ENCODE measurements around the gene CIT. TPM values are rescaled to one million over a fixed set of nuclear protein-coding genes. Genes with fewer than 3 reads are reported as not detected.

CIT gene
- total RNA-seq, 1 donor from 2014 or later, result 20.6 TPM

DNA sequence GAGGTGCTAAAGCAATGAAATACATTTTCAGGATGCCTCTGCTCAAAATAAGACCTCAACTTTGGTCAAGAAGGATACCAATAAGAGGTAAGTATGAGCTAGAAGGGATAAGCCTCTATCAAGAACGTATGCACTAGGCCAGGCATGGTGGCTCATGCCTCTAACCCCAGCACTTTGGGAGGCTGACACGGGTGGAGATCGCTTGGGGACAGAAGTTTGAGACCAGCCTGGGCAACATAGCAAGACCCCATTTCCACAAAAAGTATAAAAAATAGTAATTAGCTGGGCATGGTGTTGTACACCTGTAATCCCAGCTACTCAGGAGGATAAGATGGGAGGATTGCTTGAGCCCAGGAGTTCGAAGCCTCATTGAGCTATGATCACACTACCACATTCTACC, 114.5 kb downstream of the CIT start:
- no peak for DNase-seq (ENCODE audit: extremely low spot score in 2 of 2)
- intact Hi-C loops (cut with DNase I), result no loop called here
- Histone ChIP-seq H3K36me3 (no peaks in the 10 kb centered on the region), H3K4me1 (no peaks in the 10 kb centered on the region), H3K9me3 (no peaks in the 10 kb centered on the region), H3K27me3 (no peaks in the 10 kb centered on the region), H3K4me3 (no peak overlapping the region), H3K27ac (no peak overlapping the region)
- TF ChIP-seq, protein P1, sequence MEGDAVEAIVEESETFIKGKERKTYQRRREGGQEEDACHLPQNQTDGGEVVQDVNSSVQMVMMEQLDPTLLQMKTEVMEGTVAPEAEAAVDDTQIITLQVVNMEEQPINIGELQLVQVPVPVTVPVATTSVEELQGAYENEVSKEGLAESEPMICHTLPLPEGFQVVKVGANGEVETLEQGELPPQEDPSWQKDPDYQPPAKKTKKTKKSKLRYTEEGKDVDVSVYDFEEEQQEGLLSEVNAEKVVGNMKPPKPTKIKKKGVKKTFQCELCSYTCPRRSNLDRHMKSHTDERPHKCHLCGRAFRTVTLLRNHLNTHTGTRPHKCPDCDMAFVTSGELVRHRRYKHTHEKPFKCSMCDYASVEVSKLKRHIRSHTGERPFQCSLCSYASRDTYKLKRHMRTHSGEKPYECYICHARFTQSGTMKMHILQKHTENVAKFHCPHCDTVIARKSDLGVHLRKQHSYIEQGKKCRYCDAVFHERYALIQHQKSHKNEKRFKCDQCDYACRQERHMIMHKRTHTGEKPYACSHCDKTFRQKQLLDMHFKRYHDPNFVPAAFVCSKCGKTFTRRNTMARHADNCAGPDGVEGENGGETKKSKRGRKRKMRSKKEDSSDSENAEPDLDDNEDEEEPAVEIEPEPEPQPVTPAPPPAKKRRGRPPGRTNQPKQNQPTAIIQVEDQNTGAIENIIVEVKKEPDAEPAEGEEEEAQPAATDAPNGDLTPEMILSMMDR (IDR thresholded peaks at IDR 0.05), result no peak
- TF ChIP-seq POLR2A (IDR thresholded peaks at IDR 0.05) (no peak), POLR2AphosphoS5 (IDR thresholded peaks at IDR 0.05; ENCODE audit: insufficient read depth in 1 of 2, low read depth in 1 of 2) (no peak)

DNA sequence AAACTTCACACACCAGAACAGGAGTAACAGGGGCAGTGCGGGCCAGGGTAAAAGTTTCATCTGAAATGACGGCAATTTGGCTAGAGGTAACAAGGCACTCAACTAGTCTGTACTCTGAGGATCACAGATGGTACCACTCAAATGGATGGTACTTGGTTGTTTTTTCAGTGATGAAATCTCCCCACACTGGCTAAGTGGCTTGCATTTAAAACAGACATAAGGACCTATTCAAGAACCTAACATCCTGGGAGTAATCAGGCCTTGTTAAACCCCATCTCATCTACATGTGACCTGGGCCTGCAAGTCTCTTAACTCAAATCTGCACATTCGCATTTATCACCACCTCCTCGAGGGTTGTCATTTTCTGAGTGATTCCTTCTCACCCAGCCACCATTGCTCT, 118.4 kb downstream of the CIT start:
- no peaks in the 10 kb centered on the region for H3K9me3 ChIP-seq
- TF ChIP-seq POLR2A (IDR thresholded peaks at IDR 0.05), result no peak
- TF ChIP-seq, protein P1 (IDR thresholded peaks at IDR 0.05), result no peak
- no peak for TF ChIP-seq POLR2AphosphoS5 (IDR thresholded peaks at IDR 0.05; ENCODE audit: insufficient read depth in 1 of 2, low read depth in 1 of 2)
- H3K4me3 ChIP-seq, result no peak overlapping the region
- H3K36me3 ChIP-seq, result no peaks in the 10 kb centered on the region
- no peaks in the 10 kb centered on the region for H3K4me1 ChIP-seq
- H3K27me3 ChIP-seq, result no peaks in the 10 kb centered on the region
- no peak overlapping the region for H3K27ac ChIP-seq
- DNase-seq (ENCODE audit: extremely low spot score in 2 of 2), result no peak
- intact Hi-C loops (cut with DNase I), result no loop called here

DNA sequence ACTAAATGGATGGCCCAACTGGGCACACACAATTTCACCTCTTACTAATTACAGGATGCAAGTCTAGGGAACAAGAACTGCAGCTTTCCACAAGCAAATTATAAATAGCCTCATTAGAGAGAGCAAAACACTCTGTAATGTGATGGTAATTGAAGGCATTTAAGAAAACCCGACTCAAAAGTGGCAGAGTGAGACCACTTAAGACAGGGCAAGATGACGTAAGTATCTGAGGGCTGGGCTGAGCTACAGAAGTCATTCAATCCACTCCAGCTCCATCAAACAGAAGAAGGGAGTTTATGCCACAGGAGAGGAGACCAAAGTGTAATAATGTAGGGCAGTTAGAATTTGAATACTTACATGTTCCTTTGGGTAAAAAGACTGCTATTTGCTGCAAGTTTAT, 118.9 kb downstream of the CIT start:
- intact Hi-C loops (cut with DNase I), result no loop called here
- Histone ChIP-seq H3K27ac (no peak overlapping the region), H3K36me3 (no peaks in the 10 kb centered on the region), H3K27me3 (no peaks in the 10 kb centered on the region), H3K4me3 (no peak overlapping the region), H3K4me1 (no peaks in the 10 kb centered on the region), H3K9me3 (no peaks in the 10 kb centered on the region)
- TF ChIP-seq POLR2A (IDR thresholded peaks at IDR 0.05) (no peak), POLR2AphosphoS5 (IDR thresholded peaks at IDR 0.05; ENCODE audit: insufficient read depth in 1 of 2, low read depth in 1 of 2) (no peak)
- TF ChIP-seq, protein P1 (IDR thresholded peaks at IDR 0.05), result no peak
- no peak for DNase-seq (ENCODE audit: extremely low spot score in 2 of 2)

DNA sequence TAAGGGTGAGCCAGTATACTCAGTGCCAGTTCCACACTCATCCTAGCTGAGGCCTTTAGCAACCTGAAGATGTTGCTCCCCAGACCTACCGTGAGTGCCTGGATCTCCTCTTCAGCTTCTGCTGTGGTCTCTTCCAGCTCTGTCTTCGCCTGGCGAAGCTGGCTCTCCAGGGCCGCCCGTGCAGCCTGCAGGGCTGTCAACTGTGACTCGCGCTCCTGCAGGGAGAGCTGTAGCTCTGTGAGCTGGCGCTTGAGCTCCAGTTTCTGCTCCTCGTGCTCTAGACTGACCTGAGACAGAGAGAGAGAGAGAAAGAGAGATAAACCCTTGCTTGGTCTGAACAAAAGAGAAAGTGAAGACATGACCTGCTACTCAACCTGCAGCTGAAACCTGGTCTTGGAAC, 125.2 kb downstream of the CIT start:
- TF ChIP-seq, protein P1 (IDR thresholded peaks at IDR 0.05), result no peak
- TF ChIP-seq POLR2AphosphoS5 (IDR thresholded peaks at IDR 0.05; ENCODE audit: insufficient read depth in 1 of 2, low read depth in 1 of 2) (no peak), POLR2A (IDR thresholded peaks at IDR 0.05) (no peak)
- no peak for DNase-seq (ENCODE audit: extremely low spot score in 2 of 2)
- no peaks in the 10 kb centered on the region for H3K36me3 ChIP-seq
- H3K27ac ChIP-seq, result no peak overlapping the region
- no peaks in the 10 kb centered on the region for H3K27me3 ChIP-seq
- intact Hi-C loops (cut with DNase I), result no loop called here
- no peak overlapping the region for H3K4me3 ChIP-seq
- H3K4me1 ChIP-seq, result no peaks in the 10 kb centered on the region
- no peaks in the 10 kb centered on the region for H3K9me3 ChIP-seq

DNA sequence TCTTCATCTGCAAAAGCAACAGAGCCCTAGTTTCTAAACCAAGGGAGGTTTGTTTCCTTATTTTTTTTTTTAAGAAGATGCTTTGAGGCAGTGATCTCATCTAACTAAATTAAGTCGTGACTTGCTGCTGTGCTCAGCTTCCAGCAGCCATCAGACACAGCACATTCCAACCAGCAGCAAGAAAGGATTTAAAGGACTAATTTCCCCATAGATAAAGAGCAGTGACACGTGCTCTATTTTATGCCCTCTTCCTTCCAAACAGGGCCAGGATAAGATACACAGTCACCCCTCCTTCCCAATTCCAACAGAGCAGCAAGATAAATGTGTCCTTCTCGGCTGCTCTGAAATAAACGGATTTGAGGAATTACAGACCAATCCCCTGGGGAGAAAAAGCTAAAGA, 127.5 kb downstream of the CIT start:
- H3K36me3 ChIP-seq, result no peaks in the 10 kb centered on the region
- no peak for DNase-seq (ENCODE audit: extremely low spot score in 2 of 2)
- no peaks in the 10 kb centered on the region for H3K4me1 ChIP-seq
- intact Hi-C loops (cut with DNase I), result no loop called here
- no peaks in the 10 kb centered on the region for H3K9me3 ChIP-seq
- TF ChIP-seq POLR2A (IDR thresholded peaks at IDR 0.05), result no peak
- no peak for TF ChIP-seq POLR2AphosphoS5 (IDR thresholded peaks at IDR 0.05; ENCODE audit: insufficient read depth in 1 of 2, low read depth in 1 of 2)
- TF ChIP-seq, protein P1 (IDR thresholded peaks at IDR 0.05), result no peak
- H3K4me3 ChIP-seq, result no peak overlapping the region
- no peaks in the 10 kb centered on the region for H3K27me3 ChIP-seq
- H3K27ac ChIP-seq, result no peak overlapping the region

Measured in vagina (tissue), 2 donors.